CD4-positive, CD25-positive, alpha-beta regulatory T cell (primary cell): Measurements from ENCODE around the gene SLC25A42. TPM values are rescaled to one million over a fixed set of nuclear protein-coding genes. Genes with fewer than 3 reads are reported as not detected.

Experiments used
- ATAC-seq, 2 donors: fragments of 150-1000 bp; cut with Tn5 transposase; one replicate each; pipeline ENCODE4 v1.10.0; 2021; ENCODE audit warnings: low read depth in 2 of 2, moderate number of reproducible peaks in 2 of 2, moderate library complexity in 1 of 2
- DNase-seq, 3 donors: peaks; one replicate each; pipeline versions ENCODE4 v3.0.0 to v3.0.0-alpha.2; 2012 to 2022; ENCODE audit warnings: mixed read lengths in 1 of 3
- H3K27ac ChIP-seq: one replicate; pipeline ENCODE4 v1.7.0; 2013; ENCODE audit warnings: mild to moderate bottlenecking, low read length; ENCODE audit not compliant: insufficient read depth, poor library complexity, severe bottlenecking
- H3K27me3 ChIP-seq: one replicate; pipeline ENCODE4 v1.7.0; 2013; ENCODE audit warnings: low read length; ENCODE audit not compliant: control insufficient read depth, insufficient read depth
- H3K36me3 ChIP-seq: one replicate; pipeline ENCODE4 v1.7.0; 2013; ENCODE audit warnings: mild to moderate bottlenecking, low read length, moderate library complexity; ENCODE audit not compliant: control insufficient read depth, insufficient read depth
- H3K4me1 ChIP-seq: 2 replicates; pipeline ENCODE4 v1.7.0; 2013; ENCODE audit warnings: mild to moderate bottlenecking, low read length; ENCODE audit not compliant: insufficient read depth, control insufficient read depth, poor library complexity, severe bottlenecking
- H3K4me3 ChIP-seq: one replicate; pipeline ENCODE4 v1.7.0; 2013; ENCODE audit warnings: low read depth, mild to moderate bottlenecking, low read length, moderate library complexity
- H3K9me3 ChIP-seq, 2 experiments: 1 replicate in 1 of 2; 2 replicates in 1 of 2; pipeline ENCODE4 v1.7.0; 2013; ENCODE audit warnings: low read length in 2 of 2, mild to moderate bottlenecking in 1 of 2, moderate library complexity in 1 of 2; ENCODE audit not compliant: control insufficient read depth in 2 of 2
- H3K27ac Mint-ChIP-seq, 3 donors: one replicate each; pipeline ENCODE4 v1.8.0; 2020 to 2022; ENCODE audit warnings: mild to moderate bottlenecking in 3 of 3, mixed read lengths in 3 of 3, moderate library complexity in 2 of 3
- H3K27me3 Mint-ChIP-seq: one replicate; pipeline ENCODE4 v1.8.0; 2022; ENCODE audit warnings: mild to moderate bottlenecking, mixed read lengths
- H3K36me3 Mint-ChIP-seq: one replicate; pipeline ENCODE4 v1.8.0; 2020; ENCODE audit warnings: mixed read lengths
- H3K4me1 Mint-ChIP-seq, 4 donors: one replicate each; pipeline ENCODE4 v1.8.0; 2020 to 2022; ENCODE audit warnings: mixed read lengths in 4 of 4, mild to moderate bottlenecking in 1 of 4
- H3K4me3 Mint-ChIP-seq, 4 donors: one replicate each; pipeline ENCODE4 v1.8.0; 2020 to 2022; ENCODE audit warnings: mild to moderate bottlenecking in 4 of 4, mixed read lengths in 4 of 4, moderate library complexity in 3 of 4
- H3K9me3 Mint-ChIP-seq, 7 donors: one replicate each; pipeline ENCODE4 v1.8.0; 2020 to 2022; ENCODE audit warnings: mixed read lengths in 7 of 7, mild to moderate bottlenecking in 3 of 7, moderate library complexity in 2 of 7
- polyA plus RNA-seq, 4 donors: library from polyadenylated mRNA; unstranded; fragments of 300-500 nt; fragmentation: Illumina TruSeq; gene quantifications; one replicate each; pipeline ENCODE4 v1.2.3, GENCODE V29; 2021
- total RNA-seq: library from RNA; stranded (reverse); gene quantifications from one replicate; pipeline ENCODE4 v1.2.3, GENCODE V29; 2022

SLC25A42 gene
- total and polyA plus RNA-seq, 5 donors from 2014 or later, result 10.4 to 32.2 (median 19.0) TPM

DNA sequence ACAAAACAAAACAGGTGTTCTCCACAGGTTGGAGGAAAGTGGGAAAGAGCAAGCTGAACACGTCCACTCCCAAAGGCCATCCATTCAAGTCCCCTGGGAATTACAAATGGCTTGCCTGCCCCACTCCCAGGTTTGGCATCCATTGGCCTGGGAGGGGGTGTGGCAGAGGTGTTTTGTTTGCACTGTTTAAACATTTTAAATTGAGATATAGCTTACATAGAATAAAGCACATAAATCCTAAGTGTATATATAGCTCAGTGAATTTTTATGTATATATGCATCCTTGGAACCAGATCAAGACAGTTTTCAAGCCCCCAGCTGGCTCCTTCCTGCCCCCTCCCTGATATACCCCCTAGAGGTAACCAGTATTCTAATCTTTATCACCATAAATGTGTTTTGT lies 12.7 kb downstream of the SLC25A42 start:
- ATAC-seq, result no peak
- H3K27ac Mint-ChIP-seq, result no peak overlapping the region

GRCh38 chr19:19077103-19077502 lies 13.3 kb downstream of the SLC25A42 start:
- Mint-ChIP-seq H3K4me3 (no peak overlapping the region), H3K4me1 (peaks cover 0 to 53% (median 28%) of the 10 kb centered on the region in 4 donors), H3K27ac (no peak overlapping the region), H3K36me3 (peaks cover 34% of the 10 kb centered on the region), H3K27me3 (no peaks in the 10 kb centered on the region), H3K9me3 (no peaks in the 10 kb centered on the region)
- ATAC-seq (no peak), DNase-seq (no peak)
- Histone ChIP-seq H3K36me3 (peaks cover 23% of the 10 kb centered on the region), H3K27ac (no peak overlapping the region), H3K4me1 (no peaks in the 10 kb centered on the region), H3K4me3 (no peak overlapping the region), H3K27me3 (no peaks in the 10 kb centered on the region), H3K9me3 (no peaks in the 10 kb centered on the region)

More for the DNA sequence above, 12.7 kb downstream of the SLC25A42 start:
- no peaks in the 10 kb centered on the region for H3K9me3 Mint-ChIP-seq
- peaks cover 0 to 51% (median 28%) of the 10 kb centered on the region in 4 donors for H3K4me1 Mint-ChIP-seq
- H3K4me3 ChIP-seq, result no peak overlapping the region
- H3K4me3 Mint-ChIP-seq, result no peak overlapping the region
- H3K27ac ChIP-seq, result no peak overlapping the region
- no peak for DNase-seq
- H3K27me3 ChIP-seq, result no peaks in the 10 kb centered on the region
- no peaks in the 10 kb centered on the region for H3K9me3 ChIP-seq
- H3K4me1 ChIP-seq, result no peaks in the 10 kb centered on the region
- peaks cover 34% of the 10 kb centered on the region for H3K36me3 Mint-ChIP-seq
- no peaks in the 10 kb centered on the region for H3K27me3 Mint-ChIP-seq
- H3K36me3 ChIP-seq, result peaks cover 22% of the 10 kb centered on the region

GRCh38 chr19:19078801-19079200 lies 15.0 kb downstream of the SLC25A42 start:
- Mint-ChIP-seq H3K27me3 (no peaks in the 10 kb centered on the region), H3K36me3 (peaks cover 26% of the 10 kb centered on the region), H3K4me3 (no peak overlapping the region), H3K4me1 (peaks cover 0 to 43% (median 22%) of the 10 kb centered on the region in 4 donors), H3K9me3 (no peaks in the 10 kb centered on the region), H3K27ac (no peak overlapping the region)
- Histone ChIP-seq H3K36me3 (peaks cover 25% of the 10 kb centered on the region), H3K4me3 (no peak overlapping the region), H3K27me3 (no peaks in the 10 kb centered on the region), H3K27ac (no peak overlapping the region), H3K4me1 (no peaks in the 10 kb centered on the region), H3K9me3 (no peaks in the 10 kb centered on the region)
- DNase-seq, result no peak
- ATAC-seq, result no peak

- Mint-ChIP-seq H3K9me3 (no peaks in the 10 kb centered on the region), H3K4me3 (no peak overlapping the region), H3K4me1 (peaks cover 0 to 36% (median 21%) of the 10 kb centered on the region in 4 donors), H3K27me3 (no peaks in the 10 kb centered on the region), H3K36me3 (peaks cover 23% of the 10 kb centered on the region), H3K27ac (peak overlapping the region in 1 of 3 donors; percentile 62)
- ATAC-seq (no peak), DNase-seq (no peak)
- Histone ChIP-seq H3K27ac (no peak overlapping the region), H3K36me3 (peaks cover 25% of the 10 kb centered on the region), H3K4me3 (no peak overlapping the region), H3K9me3 (no peaks in the 10 kb centered on the region), H3K27me3 (no peaks in the 10 kb centered on the region), H3K4me1 (no peaks in the 10 kb centered on the region)
These were observed 15.8 kb downstream of the SLC25A42 start for GRCh38 chr19:19079571-19079970.

DNA sequence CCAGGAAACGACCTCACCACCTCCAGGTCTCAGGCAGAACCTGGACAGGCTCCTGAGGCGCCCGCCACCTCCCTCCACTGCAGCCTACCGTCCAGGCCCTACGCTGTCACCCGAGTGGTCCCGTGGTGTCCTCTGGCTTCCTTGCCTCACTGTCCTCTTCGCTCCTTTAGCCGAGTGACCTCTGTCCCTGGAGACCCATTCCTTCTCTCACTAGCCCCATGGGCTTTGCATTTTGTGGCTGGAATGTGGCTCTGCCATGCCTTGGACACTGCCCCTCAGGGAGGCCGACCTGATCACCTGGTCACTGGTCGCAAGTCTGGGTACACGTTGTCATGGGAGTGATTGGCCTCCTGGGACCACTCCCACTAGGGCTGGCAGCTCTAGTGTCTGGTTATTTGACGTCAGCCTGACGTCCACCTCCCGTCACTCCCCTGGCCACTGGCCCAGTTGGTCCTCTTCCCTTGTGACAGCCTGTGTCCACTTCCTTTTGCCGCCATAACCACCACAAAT lies 17.9 kb downstream of the SLC25A42 start:
- no peak overlapping the region for H3K27ac ChIP-seq
- H3K9me3 ChIP-seq, result no peaks in the 10 kb centered on the region
- H3K4me3 Mint-ChIP-seq, result no peak overlapping the region
- DNase-seq, result no peak
- no peak for ATAC-seq
- no peaks in the 10 kb centered on the region for H3K27me3 ChIP-seq
- H3K36me3 Mint-ChIP-seq, result peaks cover 11% of the 10 kb centered on the region
- no peaks in the 10 kb centered on the region for H3K27me3 Mint-ChIP-seq
- H3K4me1 ChIP-seq, result no peaks in the 10 kb centered on the region
- H3K27ac Mint-ChIP-seq, result peak overlapping the region in 1 of 3 donors; percentile 47
- H3K36me3 ChIP-seq, result peaks cover 15% of the 10 kb centered on the region
- H3K9me3 Mint-ChIP-seq, result no peaks in the 10 kb centered on the region
- peaks cover 0 to 33% (median 16%) of the 10 kb centered on the region in 4 donors for H3K4me1 Mint-ChIP-seq
- no peak overlapping the region for H3K4me3 ChIP-seq

DNA sequence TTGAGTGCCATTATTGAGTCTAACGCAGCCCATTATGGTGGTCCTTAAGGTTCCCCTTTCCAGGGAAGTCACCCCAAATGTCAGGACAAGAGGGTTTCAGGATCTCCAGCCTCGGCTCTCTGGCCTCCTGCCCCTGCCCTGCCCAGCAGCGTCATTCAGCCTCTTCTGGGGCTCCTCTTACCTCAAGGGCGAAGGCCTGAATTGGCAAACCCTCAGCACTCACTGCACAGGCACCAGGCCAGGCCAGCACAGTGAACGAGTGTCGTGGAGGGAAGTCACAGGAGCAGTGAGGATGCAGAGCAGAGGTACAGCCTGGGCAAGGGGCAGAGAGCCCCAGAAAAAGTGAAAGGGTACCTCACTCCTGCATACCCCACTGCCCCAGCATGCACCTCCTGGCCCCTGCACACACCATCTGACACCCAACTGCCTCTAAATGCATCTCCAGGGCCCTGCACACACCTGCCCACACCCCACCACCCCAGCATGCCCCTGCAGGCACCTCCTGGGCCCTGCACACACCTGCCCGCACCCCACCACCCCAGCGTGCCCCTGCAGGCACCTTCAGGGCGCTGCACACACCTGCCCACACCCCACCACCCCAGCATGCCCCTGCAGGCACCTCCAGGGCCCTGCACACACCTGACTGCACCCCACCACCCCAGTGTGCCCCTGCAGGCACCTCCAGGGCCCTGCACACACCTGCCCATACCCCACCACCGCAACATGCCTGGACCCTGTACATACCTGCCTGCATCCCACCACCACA lies 19.8 kb downstream of the SLC25A42 start:
- ATAC-seq (no peak), DNase-seq (no peak)
- H3K27me3 ChIP-seq, result no peaks in the 10 kb centered on the region
- no peaks in the 10 kb centered on the region for H3K9me3 ChIP-seq
- Mint-ChIP-seq H3K4me3 (no peak overlapping the region), H3K27ac (no peak overlapping the region), H3K36me3 (peaks cover 4% of the 10 kb centered on the region), H3K27me3 (no peaks in the 10 kb centered on the region), H3K9me3 (no peaks in the 10 kb centered on the region), H3K4me1 (peaks cover 0 to 29% (median 10%) of the 10 kb centered on the region in 4 donors)
- no peaks in the 10 kb centered on the region for H3K4me1 ChIP-seq
- H3K36me3 ChIP-seq, result peaks cover 8% of the 10 kb centered on the region
- H3K27ac ChIP-seq, result no peak overlapping the region
- no peak overlapping the region for H3K4me3 ChIP-seq

- ATAC-seq, result no peak
- H3K27me3 ChIP-seq, result no peaks in the 10 kb centered on the region
- no peaks in the 10 kb centered on the region for H3K9me3 ChIP-seq
- H3K27ac ChIP-seq, result no peak overlapping the region
- H3K4me1 ChIP-seq, result no peaks in the 10 kb centered on the region
- H3K4me3 ChIP-seq, result no peak overlapping the region
- Mint-ChIP-seq H3K27ac (peak overlapping the region in 1 of 3 donors; percentile 47), H3K9me3 (no peaks in the 10 kb centered on the region), H3K4me3 (no peak overlapping the region), H3K36me3 (no peaks in the 10 kb centered on the region), H3K4me1 (peaks cover 0 to 15% (median 6%) of the 10 kb centered on the region in 4 donors), H3K27me3 (no peaks in the 10 kb centered on the region)
- DNase-seq, result no peak
- H3K36me3 ChIP-seq, result peaks cover 3% of the 10 kb centered on the region
These were observed 23.9 kb downstream of the SLC25A42 start for GRCh38 chr19:19087676-19088075.

DNA sequence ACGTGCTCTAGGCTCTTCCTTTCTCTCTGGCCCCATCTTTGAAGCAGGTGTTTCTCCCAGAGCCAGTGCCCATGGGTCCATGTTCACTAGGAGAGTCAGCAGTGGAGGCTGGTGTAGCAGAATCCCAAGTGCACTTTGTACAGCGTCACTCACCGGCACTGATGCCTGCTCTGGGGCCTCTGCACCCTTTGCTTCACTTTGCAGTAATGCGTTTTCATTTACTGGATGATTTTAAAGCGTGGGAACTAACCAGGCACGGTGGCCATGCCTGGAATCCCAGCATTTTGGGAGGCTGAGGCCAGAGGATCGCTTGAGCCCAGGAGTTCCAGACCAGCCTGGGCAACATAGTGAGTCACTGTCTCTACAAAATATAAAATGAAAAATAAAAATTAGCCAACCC lies 30.7 kb downstream of the SLC25A42 start:
- H3K9me3 ChIP-seq, result no peaks in the 10 kb centered on the region
- Mint-ChIP-seq H3K4me1 (peaks cover 0 to 2% (median 0%) of the 10 kb centered on the region in 4 donors), H3K27ac (peak overlapping the region in 2 of 3 donors; percentile 17 to 51), H3K27me3 (no peaks in the 10 kb centered on the region), H3K36me3 (peaks cover 5% of the 10 kb centered on the region), H3K4me3 (no peak overlapping the region), H3K9me3 (peaks cover 0 to 2% (median 0%) of the 10 kb centered on the region in 7 donors)
- no peaks in the 10 kb centered on the region for H3K27me3 ChIP-seq
- no peak overlapping the region for H3K27ac ChIP-seq
- DNase-seq (no peak), ATAC-seq (no peak)
- no peak overlapping the region for H3K4me3 ChIP-seq
- peaks cover 22% of the 10 kb centered on the region for H3K36me3 ChIP-seq
- no peaks in the 10 kb centered on the region for H3K4me1 ChIP-seq
